Measurements from ENCODE around the gene ANTXR1.

- TF ChIP-seq POLR2A (IDR thresholded peaks at IDR 0.05) (no peak), CTCF (IDR thresholded peaks at IDR 0.05) (no peak), EP300 (IDR thresholded peaks at IDR 0.05) (no peak)
Observed at GRCh38 chr2:69255760-69256159, 242.8 kb downstream of the ANTXR1 start.

All from gastroesophageal sphincter (tissue), 3 donors.